HG03196 (cell line): ENCODE results near the gene NR5A2.
"Not testable (repeated sequence)": the region's sequence is repeated elsewhere in the genome, so short reads cannot be mapped to it uniquely, and the experiment has no call there.

ENCODE experiments used
- ATAC-seq: cut with Tn5 transposase; IDR thresholded peaks from one replicate; pipeline ENCODE4 v1.9.1; 2021; ENCODE audit not compliant: unreplicated experiment

NR5A2 gene

DNA sequence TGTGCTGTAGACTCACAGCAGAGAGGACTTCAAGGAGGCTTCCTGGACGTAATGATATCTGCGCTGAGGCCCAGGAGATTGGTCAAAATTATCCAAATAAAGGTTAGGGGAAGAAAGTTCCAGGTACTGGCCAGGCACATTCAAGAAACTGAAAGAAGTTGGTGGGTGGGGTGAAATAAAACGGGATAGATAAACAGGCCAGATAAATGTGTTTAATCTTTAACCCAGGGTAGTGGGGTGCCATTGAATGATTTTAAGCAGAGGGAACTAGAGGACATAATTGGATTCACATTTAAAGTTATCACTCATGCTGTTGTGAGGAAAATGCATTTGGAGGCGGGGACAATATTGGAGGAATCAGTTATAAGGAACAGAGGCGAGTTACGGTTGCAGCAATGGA lies 134.7 kb downstream of the NR5A2 start:
- no peak for ATAC-seq

DNA sequence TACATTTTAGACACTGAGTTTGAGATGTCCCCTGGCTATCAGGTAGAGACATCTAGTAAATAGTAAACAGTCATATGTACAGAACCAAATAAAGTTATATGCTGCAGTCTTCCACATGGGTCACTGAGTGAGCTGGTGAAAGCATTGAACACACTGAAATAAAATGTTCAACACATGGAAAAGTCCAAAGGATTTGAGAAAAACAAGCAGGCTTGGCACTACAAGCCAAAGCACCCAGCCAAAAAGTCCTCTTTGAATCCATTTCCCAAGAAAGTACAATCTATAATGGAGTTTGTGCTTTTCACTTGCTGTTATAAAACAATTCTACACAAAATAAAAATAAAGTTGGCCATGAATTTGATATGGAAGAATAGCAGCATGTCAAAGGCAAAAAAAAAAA lies 135.4 kb downstream of the NR5A2 start:
- no peak for ATAC-seq

DNA sequence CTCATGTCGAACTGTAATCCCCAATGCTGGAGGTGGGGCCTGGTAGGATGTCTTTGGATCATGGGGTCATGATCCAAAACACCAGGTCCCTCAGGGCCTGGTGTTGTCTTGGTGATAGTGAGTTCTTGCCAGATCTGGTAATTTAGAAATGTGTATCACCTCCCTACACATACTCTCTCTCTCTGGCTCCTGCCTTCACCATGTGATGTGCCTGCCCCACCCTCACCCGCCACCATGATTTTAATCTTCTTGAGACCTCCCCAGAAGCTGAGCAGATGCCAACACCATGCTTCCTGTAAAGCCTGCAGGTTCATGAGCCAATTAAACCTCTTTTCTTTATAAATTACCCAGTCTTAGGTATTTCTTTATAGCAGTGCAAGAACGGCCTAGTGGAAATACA lies 136.4 kb downstream of the NR5A2 start:
- no peak for ATAC-seq

DNA sequence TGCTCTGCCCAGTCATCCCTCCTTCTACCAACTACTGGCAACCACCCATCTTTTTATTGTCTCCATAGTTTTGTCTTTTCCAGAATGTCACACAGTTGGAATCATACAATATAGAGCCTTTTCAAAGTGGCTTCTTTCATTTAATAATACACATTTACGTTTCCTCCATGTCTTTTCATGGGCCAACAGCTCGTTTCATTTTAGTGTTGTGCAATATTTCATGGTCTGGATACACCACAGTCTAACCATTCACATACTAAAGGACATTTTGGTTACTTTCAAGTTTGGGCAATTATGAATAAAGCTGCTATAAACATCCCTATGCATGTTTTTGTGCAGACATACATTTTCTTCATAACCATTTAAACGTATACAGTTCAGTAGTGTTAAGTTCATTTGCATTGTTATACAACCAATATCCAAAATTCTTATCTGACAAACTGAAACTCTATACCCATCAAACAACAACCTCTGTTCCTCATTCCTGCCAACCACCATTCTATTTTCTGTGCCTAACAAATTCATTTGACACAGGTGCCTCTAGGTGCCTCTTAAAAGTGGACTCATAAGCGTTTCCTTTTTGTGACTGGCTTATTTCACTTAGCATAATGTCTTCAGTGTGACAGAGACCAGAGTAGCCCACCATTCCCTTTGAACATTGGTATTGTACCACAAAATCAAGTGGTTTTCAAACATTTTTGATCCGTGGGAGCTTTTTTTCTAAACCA lies 138.1 kb downstream of the NR5A2 start:
- ATAC-seq = no peak

DNA sequence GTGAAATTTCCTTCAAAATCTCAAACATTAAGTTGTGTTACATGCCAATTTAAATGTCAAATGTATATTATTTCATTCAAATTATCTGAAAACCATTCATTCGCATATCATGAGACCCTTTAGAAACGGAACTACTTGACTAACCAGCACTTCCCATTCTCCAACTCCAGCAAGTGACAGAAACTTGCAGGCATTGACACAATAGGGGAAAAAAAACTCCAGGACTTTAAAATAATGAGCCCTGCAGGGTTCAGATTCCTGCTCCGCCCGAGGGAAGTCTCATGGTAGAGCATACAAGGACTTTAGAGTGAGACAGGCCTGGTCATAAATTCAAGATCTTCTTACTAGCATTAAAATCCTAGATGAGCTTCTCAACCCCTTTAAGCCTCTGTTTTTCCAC lies 138.9 kb downstream of the NR5A2 start:
- no peak for ATAC-seq

DNA sequence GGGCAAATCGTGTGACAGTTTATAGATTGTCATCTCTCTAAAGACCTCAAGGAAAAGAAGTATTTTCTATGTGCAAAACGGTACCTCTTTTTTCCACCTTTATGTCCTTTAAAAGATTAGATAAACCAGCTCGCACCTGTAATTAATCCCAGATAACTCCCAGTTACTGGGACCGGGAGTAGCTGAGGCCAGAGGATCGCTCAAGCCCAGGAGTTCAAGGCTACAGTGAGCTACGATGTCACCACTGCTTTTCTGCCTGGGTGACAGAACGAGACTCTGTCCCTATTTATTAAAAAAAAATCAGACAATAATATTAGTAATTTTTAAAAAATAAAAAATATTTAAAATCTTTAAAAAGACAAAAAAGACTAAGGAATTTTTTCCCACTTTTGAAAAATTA lies 141.4 kb downstream of the NR5A2 start:
- no peak for ATAC-seq

DNA sequence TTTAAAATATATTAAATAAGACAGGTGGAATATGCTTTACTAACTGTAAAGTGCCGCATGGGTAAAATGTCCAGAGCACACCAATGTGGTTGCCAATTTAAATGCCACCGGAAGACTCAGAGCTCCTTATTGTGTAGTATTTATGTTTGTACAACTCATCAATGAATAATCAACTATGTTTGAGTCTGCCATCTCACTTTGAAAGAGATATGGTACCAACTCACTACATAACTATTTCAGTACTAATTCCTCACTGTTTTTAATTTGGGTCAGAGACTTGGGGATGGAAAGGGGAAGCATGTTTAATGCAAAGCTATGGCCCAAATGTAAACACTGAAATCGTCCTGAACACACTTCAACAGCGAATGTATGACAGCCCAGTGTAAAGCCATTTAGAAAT lies 144.8 kb downstream of the NR5A2 start:
- ATAC-seq = no peak

DNA sequence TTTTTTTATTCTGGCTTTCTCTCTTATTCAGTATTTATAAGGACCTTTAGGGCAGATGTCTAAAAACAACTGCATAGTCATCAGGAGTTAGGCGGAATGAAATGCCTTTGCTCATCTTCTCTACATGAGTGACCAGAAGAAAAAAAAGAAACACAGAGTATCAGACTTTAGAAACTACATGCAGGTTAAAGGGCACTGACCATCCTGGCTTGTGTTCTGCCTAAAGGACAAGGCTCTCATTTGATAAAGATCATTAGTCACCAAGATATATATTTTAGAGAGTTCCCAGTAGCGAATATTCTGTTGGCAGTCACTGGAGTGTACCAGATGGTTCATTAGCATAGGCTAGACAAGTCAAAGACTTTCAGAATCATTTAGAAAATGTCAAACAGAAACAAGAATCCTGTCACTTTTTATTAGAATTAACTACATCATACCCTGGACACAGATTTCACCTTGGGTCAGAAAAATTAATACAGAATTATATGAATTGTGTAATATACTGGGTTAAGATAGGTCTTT lies 145.6 kb downstream of the NR5A2 start:
- ATAC-seq = no peak

DNA sequence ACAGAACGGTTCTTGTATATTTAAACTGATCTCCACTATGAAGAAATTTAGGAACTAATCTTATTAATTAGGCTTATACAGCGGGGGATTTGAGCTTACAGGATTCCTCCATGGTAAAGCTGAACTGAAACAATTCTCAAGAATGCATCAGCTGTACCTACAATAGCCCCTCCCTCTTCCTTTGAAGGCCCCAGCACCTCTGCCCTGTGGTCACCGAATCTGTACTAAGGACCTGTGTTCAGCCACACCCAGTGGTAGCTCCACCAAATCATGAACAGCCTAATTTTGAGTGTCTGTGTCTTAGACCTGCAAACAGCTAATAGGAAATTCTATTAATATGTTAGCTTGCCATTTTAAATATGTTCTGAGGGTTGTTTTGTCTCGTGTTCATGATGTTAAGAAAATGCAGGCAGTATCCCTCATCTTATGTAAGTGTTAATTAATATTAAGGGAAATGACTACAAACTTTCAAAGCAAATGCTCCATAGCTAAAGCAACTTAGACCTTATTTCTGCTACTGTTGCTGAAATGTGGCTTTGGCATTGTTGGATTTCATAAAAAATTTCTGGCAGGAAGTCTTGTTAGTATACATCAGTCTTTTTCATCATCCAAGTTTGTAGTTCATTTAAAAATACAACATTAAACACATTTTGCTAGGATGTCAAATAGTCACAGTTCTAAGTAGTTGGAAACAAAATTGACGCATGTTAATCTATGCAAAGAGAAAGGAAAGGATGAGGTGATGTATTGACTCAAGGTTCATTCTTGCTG lies 147.2 kb downstream of the NR5A2 start:
- no peak for ATAC-seq

DNA sequence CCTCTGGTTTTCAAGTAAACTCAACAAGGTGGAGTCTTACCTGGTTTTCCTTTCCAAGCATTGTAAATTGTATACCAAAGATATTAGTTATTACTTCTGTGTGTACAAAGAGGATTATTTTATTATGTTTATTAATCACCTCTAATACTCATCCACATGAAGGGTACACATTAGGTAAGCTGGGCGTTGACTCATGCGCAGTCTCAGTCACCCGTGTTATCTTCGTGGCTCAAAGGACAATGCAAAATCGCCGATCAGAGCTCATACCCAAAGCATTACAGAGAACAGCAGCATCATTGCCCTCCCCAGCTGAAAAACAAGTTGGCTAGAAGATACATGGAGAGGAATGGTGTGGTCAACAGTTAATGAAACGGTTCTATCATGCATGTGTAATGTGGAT lies 148.7 kb downstream of the NR5A2 start:
- ATAC-seq = no peak

DNA sequence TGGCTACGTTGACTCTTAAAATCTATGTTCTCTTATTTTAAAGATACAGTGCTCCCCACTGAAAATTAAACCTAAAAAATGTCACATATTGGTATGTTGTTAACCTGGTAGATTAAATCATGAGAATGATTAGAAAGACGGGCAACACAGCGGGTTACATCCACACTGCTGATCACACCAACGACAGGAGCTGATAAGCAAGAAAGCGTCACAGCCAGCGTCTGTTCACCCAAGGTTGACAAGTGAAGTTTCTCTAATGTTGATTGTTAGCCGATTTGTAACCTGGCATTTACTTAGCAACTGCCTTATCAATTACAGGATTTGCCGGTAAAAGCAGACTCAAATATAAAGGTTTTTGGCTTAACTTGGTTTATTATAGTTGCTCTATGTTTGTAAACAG lies 149.3 kb downstream of the NR5A2 start:
- ATAC-seq = no peak

DNA sequence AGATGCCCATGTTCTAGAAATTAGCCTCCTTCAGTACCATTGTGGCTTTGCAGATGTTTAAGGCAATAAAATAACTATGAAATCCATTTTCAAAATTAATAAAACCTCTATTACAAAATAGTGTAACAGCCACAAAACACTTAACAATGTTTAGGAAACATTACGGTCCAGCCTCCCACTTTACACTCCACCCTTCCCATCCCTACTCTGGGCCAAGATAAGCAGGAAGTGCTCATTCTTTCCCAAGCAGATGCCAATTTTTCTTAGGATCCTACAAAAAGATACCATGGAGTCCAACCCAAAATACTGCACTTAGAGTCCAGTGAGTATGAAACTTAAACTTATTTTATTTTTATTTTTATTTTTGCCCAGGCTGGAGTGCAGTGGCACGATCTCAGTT lies 150.8 kb downstream of the NR5A2 start:
- ATAC-seq = no peak

DNA sequence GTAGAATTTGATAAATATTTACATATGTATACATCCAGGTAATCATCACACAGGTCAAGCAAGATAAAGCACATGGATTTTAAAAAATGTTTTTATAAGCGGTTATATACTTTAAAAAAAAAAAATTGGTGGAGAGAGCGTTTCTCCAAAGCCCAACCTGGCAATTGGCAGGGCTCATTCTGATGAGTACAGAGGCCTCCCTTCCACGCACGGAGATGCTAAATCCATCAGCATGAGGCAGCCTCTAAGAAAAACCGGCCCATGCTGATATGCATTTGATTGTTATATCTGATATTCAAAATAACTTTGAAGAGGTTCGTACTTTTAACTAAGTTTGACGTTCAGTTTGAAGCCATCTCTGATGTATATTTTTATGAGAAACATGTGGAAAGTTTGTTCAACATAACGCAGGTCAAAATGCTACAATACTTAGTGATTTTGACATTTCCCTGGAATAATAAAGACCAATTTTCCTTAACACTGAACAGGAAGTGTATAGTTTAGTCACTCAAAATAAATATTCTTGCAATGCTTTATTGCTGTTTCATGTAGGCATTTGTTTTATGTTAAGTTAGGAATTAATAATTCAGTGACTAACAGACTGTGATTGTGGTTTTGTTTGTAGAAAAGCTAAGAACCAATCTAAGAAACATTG lies 151.7 kb downstream of the NR5A2 start:
- no peak for ATAC-seq

DNA sequence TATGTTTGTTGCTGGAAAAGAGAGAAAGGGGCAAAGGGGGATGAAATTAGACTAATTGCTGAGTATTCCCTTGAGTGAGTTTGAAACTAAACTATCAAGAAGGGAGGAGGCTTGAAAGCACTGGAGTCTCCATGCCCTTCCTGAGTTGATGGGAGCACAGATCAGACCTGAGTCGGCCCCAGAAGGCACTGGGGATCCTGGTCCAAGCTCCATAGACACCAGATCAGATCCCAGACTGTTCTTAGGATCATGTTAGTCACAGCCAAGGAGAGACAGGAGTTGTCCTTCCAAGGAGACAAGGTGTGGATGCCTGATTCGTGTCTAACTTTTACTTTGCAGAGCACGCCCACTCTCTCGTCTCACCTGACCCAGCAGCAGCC lies 152.3 kb downstream of the NR5A2 start:
- no peak for ATAC-seq

DNA sequence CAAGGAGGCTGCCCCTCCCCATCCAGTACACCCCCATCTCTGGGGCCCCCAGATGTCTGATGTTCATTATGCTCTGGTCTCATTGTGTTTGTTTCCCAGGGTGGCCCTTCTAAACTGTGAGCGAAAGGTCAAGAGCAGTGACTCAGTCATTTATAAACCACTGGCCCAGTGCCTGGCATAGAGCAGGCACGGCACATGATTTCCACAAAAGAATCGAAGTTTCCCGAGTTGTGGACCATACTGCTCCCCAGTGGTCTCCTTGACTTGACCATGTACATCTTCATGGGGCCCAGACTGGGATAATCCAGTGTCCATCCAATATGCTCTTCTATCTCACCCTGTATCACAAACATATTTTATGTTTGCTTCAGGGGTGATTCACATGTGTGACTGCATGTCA lies 153.3 kb downstream of the NR5A2 start:
- ATAC-seq = no peak

DNA sequence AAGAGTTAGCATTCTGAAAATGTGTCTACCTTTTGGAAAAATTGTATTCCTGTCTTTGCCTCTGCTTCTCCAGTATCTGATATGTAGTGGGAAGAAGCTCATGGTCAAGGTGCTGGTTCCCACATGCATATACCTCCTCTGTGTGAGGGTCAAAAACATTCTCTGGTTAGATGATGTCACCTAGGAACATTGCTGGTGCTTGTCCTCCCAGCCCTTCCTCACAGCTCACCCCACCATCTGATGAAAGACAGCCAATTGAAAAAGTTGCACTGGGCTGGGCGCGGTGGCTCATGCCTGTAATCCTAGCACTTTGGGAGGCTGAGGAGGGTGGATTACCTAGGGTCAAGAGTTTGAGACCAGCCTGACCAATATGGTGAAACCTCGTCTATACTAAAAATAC lies 154.4 kb downstream of the NR5A2 start:
- no peak for ATAC-seq

DNA sequence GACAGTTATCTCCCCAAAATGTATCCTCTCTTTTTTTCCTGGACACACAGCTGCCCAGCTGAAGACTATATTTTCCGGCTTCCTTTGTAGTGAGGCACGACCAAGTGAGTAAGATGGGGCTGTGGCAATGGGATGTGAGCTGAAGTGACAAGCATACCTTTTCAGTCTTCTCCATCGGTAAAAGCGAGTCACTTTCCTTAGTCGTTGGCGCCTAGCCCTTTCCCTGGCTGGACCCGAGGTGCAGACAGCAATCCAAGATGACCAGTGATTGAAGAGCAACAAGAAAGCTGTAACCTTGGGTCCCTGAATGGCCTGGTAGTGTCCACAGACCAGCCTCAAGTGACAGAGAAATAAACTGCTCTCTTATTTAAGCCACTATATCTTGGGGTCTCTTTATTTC lies 155.2 kb downstream of the NR5A2 start:
- no peak for ATAC-seq

DNA sequence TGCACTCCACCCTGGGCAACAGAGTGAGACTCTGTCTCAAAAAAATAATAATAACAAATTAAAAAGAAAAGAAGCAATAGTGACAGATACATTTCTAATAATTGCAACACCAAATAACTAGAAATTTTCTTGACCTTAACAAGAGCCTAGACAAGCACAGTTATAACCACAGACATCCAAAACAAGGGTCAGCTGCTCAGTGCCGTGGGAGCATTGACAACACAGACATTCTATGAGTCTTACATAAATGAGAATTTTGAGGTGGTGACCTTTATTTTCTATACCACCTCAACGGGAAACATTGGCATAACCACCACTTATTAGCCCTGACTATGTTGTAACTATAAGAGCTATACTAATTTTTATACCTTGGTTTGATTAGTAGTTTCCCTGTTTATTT lies 156.1 kb downstream of the NR5A2 start:
- ATAC-seq = no peak

DNA sequence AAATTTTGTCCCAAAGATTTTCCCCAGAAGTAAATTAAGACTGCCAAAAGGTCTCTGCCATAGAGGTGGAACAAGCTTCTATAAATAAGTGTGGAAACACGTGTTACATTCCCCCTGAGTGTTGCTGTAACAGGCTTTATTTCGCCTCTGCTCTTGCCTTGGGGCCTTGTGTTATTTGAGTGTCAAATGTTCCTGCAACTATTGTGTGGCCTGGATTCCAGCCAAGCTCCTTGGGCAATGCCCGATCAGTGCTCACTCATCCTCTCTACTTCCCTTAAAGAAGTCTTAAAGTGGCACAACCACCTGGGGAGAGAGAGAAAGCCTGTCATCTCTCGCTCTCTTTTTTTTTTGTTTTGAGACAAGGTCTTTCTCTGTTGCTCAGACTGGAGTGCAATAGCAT lies 156.7 kb downstream of the NR5A2 start:
- ATAC-seq = no peak

DNA sequence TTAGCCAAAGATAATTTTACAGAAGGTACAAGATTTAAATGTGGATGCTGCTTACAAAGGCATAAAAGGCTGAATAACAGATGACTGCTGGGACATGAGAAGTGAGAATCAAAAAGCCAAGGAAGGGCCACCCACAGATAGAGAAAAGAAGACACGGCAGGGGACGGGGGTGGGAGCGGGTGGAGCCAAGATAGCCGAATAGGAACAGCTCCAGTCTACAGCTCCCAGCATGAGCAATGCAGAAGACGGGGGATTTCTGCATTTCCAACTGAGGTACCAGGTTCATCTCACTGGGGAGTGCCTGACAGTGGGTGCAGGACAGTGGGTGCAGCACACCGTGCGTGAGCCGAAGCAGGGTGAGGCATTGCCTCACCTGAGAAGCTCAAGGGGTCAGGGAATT lies 157.7 kb downstream of the NR5A2 start:
- not testable (repeated sequence) for ATAC-seq

DNA sequence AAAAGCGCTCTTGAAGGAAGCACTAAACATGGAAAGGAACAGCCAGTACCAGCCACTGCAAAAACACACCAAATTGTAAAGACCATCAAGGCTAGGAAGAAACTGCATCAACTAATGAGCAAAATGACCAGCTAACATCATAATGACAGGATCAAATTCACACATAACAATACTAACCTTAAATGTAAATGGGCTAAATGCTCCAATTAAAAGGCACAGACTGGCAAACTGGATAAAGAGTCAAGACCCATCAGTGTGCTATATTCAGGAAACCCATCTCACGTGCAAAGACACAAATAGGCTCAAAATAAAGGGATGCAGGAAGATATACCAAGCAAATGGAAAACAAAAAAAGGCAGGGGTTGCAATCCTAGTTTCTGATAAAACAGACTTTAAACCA lies 159.8 kb downstream of the NR5A2 start:
- ATAC-seq = not testable (repeated sequence)

DNA sequence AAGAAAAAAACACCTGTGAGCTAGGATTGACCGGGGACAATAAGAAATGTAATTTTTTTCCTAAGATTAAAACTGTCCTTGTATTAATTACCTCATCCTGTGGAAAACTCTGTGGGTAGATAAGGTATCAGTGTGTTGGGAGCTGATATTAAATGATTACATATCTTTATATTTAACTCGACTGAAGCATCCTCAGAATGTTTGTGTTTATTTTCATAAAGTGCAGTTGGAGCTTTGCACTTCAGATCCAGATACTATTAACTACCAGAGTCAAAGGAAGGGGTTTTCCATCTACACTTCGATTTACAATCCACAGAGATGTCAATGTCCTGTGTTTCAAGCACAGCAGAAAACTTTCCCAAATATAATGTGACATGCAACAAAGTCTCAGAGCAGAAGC lies 164.5 kb downstream of the NR5A2 start:
- ATAC-seq = no peak
